Measurements from ENCODE around the gene NFIX. TPM values are rescaled to one million over a fixed set of nuclear protein-coding genes. Genes with fewer than 3 reads are reported as not detected.

NFIX gene
- total and polyA plus RNA-seq, 2 donors from 2014 or later: 4.3 to 65.0 TPM

DNA sequence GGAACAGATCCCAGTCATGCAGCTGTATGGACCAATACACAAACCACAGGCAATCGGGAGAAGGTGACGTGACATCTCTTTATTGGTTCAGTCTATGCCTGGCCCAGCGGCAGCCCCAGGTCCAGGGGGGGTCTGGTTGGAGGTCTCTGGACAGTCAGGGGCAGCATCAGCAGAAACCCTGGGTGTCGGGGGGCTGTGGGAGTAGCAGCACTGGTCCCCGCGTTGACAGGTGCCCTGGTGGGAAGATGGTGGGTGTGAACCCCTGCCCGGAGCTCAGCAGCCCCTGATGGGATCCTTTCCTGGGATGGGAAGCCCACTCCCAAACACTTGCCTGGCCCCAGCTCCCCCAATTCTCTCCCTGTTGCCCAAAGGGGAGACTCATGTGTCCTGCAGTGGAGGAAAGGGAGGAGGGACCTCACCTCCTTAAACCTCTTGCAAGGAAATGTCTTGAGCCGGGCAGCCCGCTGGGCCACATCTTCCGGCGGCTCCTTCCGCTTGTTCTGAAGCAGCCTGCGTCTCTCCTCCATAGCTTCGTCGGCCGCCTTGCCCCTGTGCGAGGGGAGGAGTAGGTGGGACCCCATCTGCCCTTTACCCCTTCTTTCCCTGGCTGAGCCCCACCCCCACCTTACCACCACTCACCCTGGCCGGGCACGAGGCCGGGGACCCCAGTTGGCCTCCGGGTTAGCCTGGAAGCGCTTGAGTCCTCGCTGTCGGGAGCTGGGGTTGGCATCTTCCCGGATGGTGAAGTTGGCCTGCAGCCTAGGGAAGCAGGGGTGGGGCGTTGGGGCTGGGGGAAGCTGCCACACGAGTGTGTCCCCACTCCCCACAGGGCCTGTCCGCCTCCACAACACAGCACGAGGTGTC is 109.8 kb downstream of the NFIX start:
- Histone ChIP-seq H3K9ac (ENCODE audit: low read length in 3 of 3) (no peak overlapping the region), H3K4me3 (ENCODE audit: low read length in 3 of 3) (no peak overlapping the region), H3K4me1 (ENCODE audit: control insufficient read depth in 2 of 3, insufficient read depth in 2 of 3, low read depth in 1 of 3, low read length in 3 of 3) (peaks cover 0 to 18% (median 4%) of the 10 kb centered on the region in 3 donors), H3K27me3 (ENCODE audit: control insufficient read depth, insufficient read depth, low read length) (peaks cover 2% of the 10 kb centered on the region), H3K36me3 (ENCODE audit: control insufficient read depth in 2 of 3, insufficient read depth in 3 of 3, low read length in 3 of 3) (no peaks in the 10 kb centered on the region), H3K27ac (ENCODE audit: low read depth in 2 of 2, low read length in 2 of 2) (peak overlapping the region in 1 of 2 donors; percentile 54), H3K9me3 (ENCODE audit: control insufficient read depth in 2 of 3, insufficient read depth in 1 of 3, low read length in 3 of 3) (no peaks in the 10 kb centered on the region)
- FAIRE-seq (no peak), DNase-seq (peak in 1 of 5 donors; percentile 84)
- TF ChIP-seq, protein P1, sequence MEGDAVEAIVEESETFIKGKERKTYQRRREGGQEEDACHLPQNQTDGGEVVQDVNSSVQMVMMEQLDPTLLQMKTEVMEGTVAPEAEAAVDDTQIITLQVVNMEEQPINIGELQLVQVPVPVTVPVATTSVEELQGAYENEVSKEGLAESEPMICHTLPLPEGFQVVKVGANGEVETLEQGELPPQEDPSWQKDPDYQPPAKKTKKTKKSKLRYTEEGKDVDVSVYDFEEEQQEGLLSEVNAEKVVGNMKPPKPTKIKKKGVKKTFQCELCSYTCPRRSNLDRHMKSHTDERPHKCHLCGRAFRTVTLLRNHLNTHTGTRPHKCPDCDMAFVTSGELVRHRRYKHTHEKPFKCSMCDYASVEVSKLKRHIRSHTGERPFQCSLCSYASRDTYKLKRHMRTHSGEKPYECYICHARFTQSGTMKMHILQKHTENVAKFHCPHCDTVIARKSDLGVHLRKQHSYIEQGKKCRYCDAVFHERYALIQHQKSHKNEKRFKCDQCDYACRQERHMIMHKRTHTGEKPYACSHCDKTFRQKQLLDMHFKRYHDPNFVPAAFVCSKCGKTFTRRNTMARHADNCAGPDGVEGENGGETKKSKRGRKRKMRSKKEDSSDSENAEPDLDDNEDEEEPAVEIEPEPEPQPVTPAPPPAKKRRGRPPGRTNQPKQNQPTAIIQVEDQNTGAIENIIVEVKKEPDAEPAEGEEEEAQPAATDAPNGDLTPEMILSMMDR (IDR thresholded peaks at IDR 0.05; ENCODE audit: borderline replicate concordance, extremely low read depth, insufficient read depth): no peak
- intact Hi-C loops (cut with DNase I): no loop called here

- intact Hi-C loops (cut with DNase I): no loop called here
- FAIRE-seq: no peak
- Histone ChIP-seq H3K4me3 (ENCODE audit: low read length in 3 of 3) (no peak overlapping the region), H3K36me3 (ENCODE audit: control insufficient read depth in 2 of 3, insufficient read depth in 3 of 3, low read length in 3 of 3) (peaks cover 0 to 2% (median 0%) of the 10 kb centered on the region in 3 donors), H3K27me3 (ENCODE audit: control insufficient read depth, insufficient read depth, low read length) (no peaks in the 10 kb centered on the region), H3K9me3 (ENCODE audit: control insufficient read depth in 2 of 3, insufficient read depth in 1 of 3, low read length in 3 of 3) (no peaks in the 10 kb centered on the region), H3K4me1 (ENCODE audit: control insufficient read depth in 2 of 3, insufficient read depth in 2 of 3, low read depth in 1 of 3, low read length in 3 of 3) (no peaks in the 10 kb centered on the region), H3K9ac (ENCODE audit: low read length in 3 of 3) (no peak overlapping the region), H3K27ac (ENCODE audit: low read depth in 2 of 2, low read length in 2 of 2) (no peak overlapping the region)
- TF ChIP-seq, protein P1 (IDR thresholded peaks at IDR 0.05; ENCODE audit: borderline replicate concordance, extremely low read depth, insufficient read depth): no peak
- no peak for DNase-seq
Measured at GRCh38 chr19:13109361-13110098, 114.3 kb downstream of the NFIX start.

GRCh38 chr19:13110099-13110610 is 114.9 kb downstream of the NFIX start:
- no peak for FAIRE-seq
- no peaks in the 10 kb centered on the region for H3K4me1 ChIP-seq (ENCODE audit: control insufficient read depth in 2 of 3, insufficient read depth in 2 of 3, low read depth in 1 of 3, low read length in 3 of 3)
- intact Hi-C loops (cut with DNase I): no loop called here

More at GRCh38 chr19:13110099-13110610, 114.9 kb downstream of the NFIX start:
- DNase-seq: no peak
- H3K9ac ChIP-seq (ENCODE audit: low read length in 3 of 3): no peak overlapping the region
- no peaks in the 10 kb centered on the region for H3K9me3 ChIP-seq (ENCODE audit: control insufficient read depth in 2 of 3, insufficient read depth in 1 of 3, low read length in 3 of 3)
- H3K36me3 ChIP-seq (ENCODE audit: control insufficient read depth in 2 of 3, insufficient read depth in 3 of 3, low read length in 3 of 3): peaks cover 0 to 2% (median 0%) of the 10 kb centered on the region in 3 donors
- no peak overlapping the region for H3K4me3 ChIP-seq (ENCODE audit: low read length in 3 of 3)
- no peaks in the 10 kb centered on the region for H3K27me3 ChIP-seq (ENCODE audit: control insufficient read depth, insufficient read depth, low read length)
- TF ChIP-seq, protein P1 (IDR thresholded peaks at IDR 0.05; ENCODE audit: borderline replicate concordance, extremely low read depth, insufficient read depth): no peak
- no peak overlapping the region for H3K27ac ChIP-seq (ENCODE audit: low read depth in 2 of 2, low read length in 2 of 2)
